PFSK-1 (cell line): ENCODE data around the gene SLC6A13.

Experiments
- FOXP2 ChIP-seq: optimal IDR thresholded peaks from 2 replicates; pipeline ENCODE3; 2011; ENCODE audit warnings: borderline replicate concordance, control low read depth, inconsistent platforms; ENCODE audit not compliant: insufficient read depth; ENCODE audit errors: extremely low read length, extremely low read depth
- POLR2AphosphoS5 ChIP-seq: IDR thresholded peaks from 2 replicates; pipeline ENCODE4 v1.6.1; 2012; ENCODE audit warnings: low read depth, mild to moderate bottlenecking, control low read depth, low read length, moderate library complexity
- REST ChIP-seq, 2 experiments: IDR thresholded peaks; 2 replicates each; pipeline versions ENCODE4 v1.6.1 to v1.8.0; 2011 to 2012; ENCODE audit warnings: low read depth in 2 of 2, low read length in 2 of 2, control low read depth in 1 of 2, inconsistent platforms in 1 of 2, mild to moderate bottlenecking in 1 of 2, moderate library complexity in 1 of 2; ENCODE audit not compliant: insufficient read depth in 1 of 2
- SIN3A ChIP-seq: IDR thresholded peaks from 2 replicates; pipeline ENCODE4 v1.6.1; 2012; ENCODE audit warnings: mild to moderate bottlenecking, low read length, moderate library complexity, borderline replicate concordance; ENCODE audit not compliant: insufficient read depth
- TAF1 ChIP-seq: IDR thresholded peaks from 2 replicates; pipeline ENCODE4 v1.6.1; 2012; ENCODE audit warnings: low read length, control low read depth, borderline replicate concordance; ENCODE audit not compliant: insufficient read depth

Gene SLC6A13

DNA sequence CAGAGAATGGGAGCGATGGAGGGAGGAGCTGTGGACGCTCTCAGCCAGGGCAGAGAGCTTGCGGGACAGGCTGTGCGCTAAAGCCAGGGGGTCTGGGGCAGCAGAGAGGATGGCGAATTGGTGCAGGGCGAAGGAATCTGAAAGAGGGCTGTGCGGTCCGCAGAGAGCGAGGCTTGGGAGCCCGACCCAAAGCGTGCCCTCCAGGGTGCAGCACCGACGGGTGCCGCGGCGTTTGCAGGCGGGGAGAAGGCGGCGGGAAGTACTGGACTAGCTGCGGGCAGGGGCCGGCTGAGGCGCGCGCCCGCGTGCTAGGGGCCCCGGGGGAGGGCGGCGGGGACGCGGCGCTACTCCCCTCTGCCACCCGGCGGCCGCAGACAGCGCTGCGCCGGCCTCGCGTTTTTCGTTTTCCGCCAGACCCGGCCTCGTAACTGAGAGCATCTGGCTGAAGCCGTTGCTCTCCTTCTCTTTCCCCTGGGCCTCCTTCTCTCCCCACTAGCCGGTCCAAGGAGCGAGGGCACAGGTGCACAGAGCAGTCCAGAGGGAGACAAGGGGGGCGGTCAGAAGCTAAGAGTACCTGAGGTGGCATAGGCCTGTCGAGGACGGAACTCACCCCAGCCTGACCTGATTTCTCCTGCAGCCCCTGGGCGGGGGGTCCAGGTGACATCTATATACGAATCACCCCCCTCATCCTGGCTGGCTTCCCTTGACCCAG lies 73.6 kb downstream of the SLC6A13 start:
- TF ChIP-seq FOXP2: no peak
- TF ChIP-seq TAF1: no peak
- TF ChIP-seq REST (IDR thresholded peaks at IDR 0.05; ENCODE audit: insufficient read depth in 1 of 2, low read depth in 2 of 2, low read length in 2 of 2): no peak
- no peak for TF ChIP-seq POLR2AphosphoS5
- no peak for TF ChIP-seq SIN3A

DNA sequence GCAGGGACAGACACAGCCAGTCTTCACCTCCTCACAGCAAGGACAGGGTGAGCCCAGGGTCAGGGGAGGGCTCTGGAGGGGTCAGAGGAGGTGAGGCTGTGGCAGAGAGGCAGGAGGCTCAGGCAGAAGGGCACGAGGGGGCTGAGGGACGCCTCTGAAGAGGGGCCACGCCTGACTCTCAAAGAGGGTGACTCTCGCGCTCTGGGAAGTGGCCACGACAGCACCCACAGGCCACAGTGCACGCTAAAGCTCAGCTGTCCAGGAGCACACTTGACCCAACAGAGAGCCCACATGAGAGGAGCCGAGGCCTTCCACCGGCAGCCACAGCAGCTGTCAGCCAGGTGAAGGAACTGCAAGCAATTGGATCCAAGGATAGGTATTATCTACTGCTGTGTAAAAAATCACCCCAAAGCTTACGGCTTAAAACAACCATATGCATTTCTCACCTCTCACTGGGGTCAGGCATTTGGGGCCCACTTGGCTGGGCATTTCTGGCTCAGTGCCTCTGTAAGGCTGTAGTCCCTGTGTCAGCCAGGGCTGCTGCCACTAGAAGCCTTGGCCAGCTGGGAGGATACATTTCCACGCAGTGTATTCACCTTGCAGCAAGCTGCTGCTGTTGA lies 76.5 kb downstream of the SLC6A13 start:
- TF ChIP-seq FOXP2 (no peak), SIN3A (no peak), TAF1 (no peak)

GRCh38 chr12:185576-185955 lies 77.1 kb downstream of the SLC6A13 start:
- TF ChIP-seq REST (IDR thresholded peaks at IDR 0.05; ENCODE audit: insufficient read depth in 1 of 2, low read depth in 2 of 2, low read length in 2 of 2) (no peak), SIN3A (no peak), TAF1 (no peak), POLR2AphosphoS5 (no peak), FOXP2 (no peak)

GRCh38 chr12:184811-185575 lies 77.6 kb downstream of the SLC6A13 start:
- TF ChIP-seq TAF1 (no peak), FOXP2 (no peak), SIN3A (no peak), POLR2AphosphoS5 (no peak), REST (IDR thresholded peaks at IDR 0.05; ENCODE audit: insufficient read depth in 1 of 2, low read depth in 2 of 2, low read length in 2 of 2) (no peak)

DNA sequence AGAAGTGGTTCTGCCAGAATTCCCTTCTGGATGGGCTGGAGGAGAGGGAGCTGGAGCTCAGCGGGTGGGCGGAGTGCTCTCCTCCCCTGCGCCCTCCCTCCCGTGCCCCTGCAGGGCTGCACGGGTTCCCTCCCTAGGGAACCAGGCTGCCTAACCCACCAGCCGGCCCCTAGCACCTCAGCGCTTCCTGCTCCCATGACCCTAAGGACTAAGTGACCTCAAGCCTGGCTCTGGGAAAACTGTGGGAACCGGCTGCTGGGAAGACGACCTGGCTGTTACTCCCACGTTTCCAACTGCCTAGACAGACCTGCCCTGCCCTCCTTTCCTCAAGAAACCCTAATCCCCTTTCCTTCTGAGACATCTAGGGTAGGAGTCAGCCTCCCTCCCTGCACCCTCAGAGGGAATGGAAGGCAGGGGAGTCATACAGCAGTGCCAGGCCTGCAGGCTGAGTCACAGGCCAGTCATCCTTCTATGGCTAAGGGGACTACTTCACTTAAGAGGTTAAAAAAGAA lies 80.2 kb downstream of the SLC6A13 start:
- TF ChIP-seq REST (IDR thresholded peaks at IDR 0.05; ENCODE audit: insufficient read depth in 1 of 2, low read depth in 2 of 2, low read length in 2 of 2) (no peak), SIN3A (no peak), FOXP2 (no peak), TAF1 (no peak), POLR2AphosphoS5 (no peak)
